ENCODE data around the gene ARID1B.

GRCh38 chr6:157216570-157216969 lies 439.4 kb downstream of the ARID1B start:
- TF ChIP-seq POLR2AphosphoS5 (IDR thresholded peaks at IDR 0.05; ENCODE audit: low read depth, low read length): no peak
- TF ChIP-seq TAF1 (IDR thresholded peaks at IDR 0.05; ENCODE audit: borderline replicate concordance, insufficient read depth, low read length): no peak
- no peak for TF ChIP-seq SIN3A (IDR thresholded peaks at IDR 0.05; ENCODE audit: borderline replicate concordance, insufficient read depth, low read length)
- no peak for TF ChIP-seq REST (IDR thresholded peaks at IDR 0.05; ENCODE audit: insufficient read depth in 1 of 2, low read depth in 2 of 2, low read length in 2 of 2)
